ENCODE measurements around the gene KIAA1328.

GRCh38 chr18:37264956-37265355 is 436.0 kb downstream of the KIAA1328 start:
- no peak for TF ChIP-seq POLR2A (IDR thresholded peaks at IDR 0.05; ENCODE audit: low read length)
- no peak for TF ChIP-seq GATA1 (IDR thresholded peaks at IDR 0.05; ENCODE audit: low read depth, low read length)

Measured in erythroblast (primary cell).